ENCODE results near the gene CCL23.

DNA sequence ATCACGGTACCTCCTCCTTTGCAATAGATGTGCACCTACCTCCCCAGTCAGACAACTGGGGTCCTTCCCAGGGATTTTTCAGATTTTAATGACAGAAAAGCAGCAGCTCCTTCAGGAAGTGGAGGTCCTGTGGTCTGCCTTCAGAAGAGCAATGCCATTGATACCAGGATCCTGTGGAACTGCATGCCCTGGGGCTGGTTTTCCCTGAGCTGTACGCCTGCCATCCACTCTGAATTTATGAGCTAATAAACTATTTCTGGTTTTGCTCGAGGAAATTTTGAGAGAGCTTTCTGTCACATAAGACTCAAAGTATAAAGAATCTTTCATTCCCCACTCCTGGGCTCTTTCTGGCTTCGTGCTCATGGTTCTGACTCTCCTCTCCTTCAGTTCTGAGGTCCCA lies 10.0 kb upstream of the CCL23 start:
- TF ChIP-seq FOXA1 (IDR thresholded peaks at IDR 0.05) (no peak), SP1 (IDR thresholded peaks at IDR 0.05) (no peak), NFRKB (IDR thresholded peaks at IDR 0.05) (no peak), FOXK2 (IDR thresholded peaks at IDR 0.05) (no peak), BHLHE40 (IDR thresholded peaks at IDR 0.05; ENCODE audit: borderline replicate concordance) (no peak), TARDBP (IDR thresholded peaks at IDR 0.05) (no peak), FOXM1 (IDR thresholded peaks at IDR 0.05; ENCODE audit: borderline replicate concordance) (no peak), ZNF384 (IDR thresholded peaks at IDR 0.05) (no peak), L3MBTL2 (conservative IDR thresholded peaks at IDR 0.05) (no peak), HDGF (IDR thresholded peaks at IDR 0.05; ENCODE audit: borderline replicate concordance) (no peak), CTBP1 (IDR thresholded peaks at IDR 0.05; ENCODE audit: borderline replicate concordance) (no peak)
- TF ChIP-seq, protein P1, sequence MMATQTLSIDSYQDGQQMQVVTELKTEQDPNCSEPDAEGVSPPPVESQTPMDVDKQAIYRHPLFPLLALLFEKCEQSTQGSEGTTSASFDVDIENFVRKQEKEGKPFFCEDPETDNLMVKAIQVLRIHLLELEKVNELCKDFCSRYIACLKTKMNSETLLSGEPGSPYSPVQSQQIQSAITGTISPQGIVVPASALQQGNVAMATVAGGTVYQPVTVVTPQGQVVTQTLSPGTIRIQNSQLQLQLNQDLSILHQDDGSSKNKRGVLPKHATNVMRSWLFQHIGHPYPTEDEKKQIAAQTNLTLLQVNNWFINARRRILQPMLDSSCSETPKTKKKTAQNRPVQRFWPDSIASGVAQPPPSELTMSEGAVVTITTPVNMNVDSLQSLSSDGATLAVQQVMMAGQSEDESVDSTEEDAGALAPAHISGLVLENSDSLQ (IDR thresholded peaks at IDR 0.05) = peak; percentile 23; the same call in 1 of the 2 replicates

Data from HEK293T (cell line).